ENCODE results near the gene PACC1. TPM values are rescaled to one million over a fixed set of nuclear protein-coding genes. Genes with fewer than 3 reads are reported as not detected.

Gene PACC1
- total and polyA plus RNA-seq, 11 donors: 1.8 to 7.9 (median 3.1) TPM

DNA sequence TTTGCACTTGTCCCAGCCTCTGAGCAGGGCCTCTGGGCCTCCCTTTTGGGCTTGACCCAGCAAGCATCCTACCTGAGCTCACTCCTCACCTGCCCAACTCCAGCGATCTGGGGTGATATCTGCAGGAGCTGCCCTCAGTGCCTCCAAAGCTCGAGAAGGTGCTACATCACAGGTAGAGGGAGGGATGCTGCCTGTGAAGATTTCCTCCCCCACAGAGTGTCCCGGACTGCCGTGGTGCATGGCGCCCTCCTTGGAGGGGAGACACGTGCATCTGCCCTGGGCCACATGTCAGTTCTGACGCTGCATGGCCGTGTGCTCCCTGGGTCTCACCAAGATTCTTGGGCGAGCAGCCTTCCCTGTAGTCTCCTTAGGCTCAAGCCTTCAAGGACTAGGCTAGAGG is 45.7 kb upstream of the PACC1 start:
- H3K4me3 ChIP-seq: no peak overlapping the region
- intact Hi-C loops (cut with DNase I): loop anchor here in 3 of 10 donors (10.0 kb wide), 2 partner anchors 534 to 776 kb away; no protein-coding TSS in a partner anchor
- H3K9me3 ChIP-seq: peaks cover 0 to 7% (median 0%) of the 10 kb centered on the region in 12 donors
- no peak for ATAC-seq
- no peaks in the 10 kb centered on the region for H3K27me3 ChIP-seq
- H3K4me1 ChIP-seq: peaks cover 0 to 14% (median 5%) of the 10 kb centered on the region in 12 donors
- no peak overlapping the region for H3K27ac ChIP-seq
- DNase-seq: peak in 1 of 5 donors; percentile 14
- H3K36me3 ChIP-seq: no peaks in the 10 kb centered on the region
- TF ChIP-seq POLR2A (IDR thresholded peaks at IDR 0.05): no peak
- TF ChIP-seq, protein P1, sequence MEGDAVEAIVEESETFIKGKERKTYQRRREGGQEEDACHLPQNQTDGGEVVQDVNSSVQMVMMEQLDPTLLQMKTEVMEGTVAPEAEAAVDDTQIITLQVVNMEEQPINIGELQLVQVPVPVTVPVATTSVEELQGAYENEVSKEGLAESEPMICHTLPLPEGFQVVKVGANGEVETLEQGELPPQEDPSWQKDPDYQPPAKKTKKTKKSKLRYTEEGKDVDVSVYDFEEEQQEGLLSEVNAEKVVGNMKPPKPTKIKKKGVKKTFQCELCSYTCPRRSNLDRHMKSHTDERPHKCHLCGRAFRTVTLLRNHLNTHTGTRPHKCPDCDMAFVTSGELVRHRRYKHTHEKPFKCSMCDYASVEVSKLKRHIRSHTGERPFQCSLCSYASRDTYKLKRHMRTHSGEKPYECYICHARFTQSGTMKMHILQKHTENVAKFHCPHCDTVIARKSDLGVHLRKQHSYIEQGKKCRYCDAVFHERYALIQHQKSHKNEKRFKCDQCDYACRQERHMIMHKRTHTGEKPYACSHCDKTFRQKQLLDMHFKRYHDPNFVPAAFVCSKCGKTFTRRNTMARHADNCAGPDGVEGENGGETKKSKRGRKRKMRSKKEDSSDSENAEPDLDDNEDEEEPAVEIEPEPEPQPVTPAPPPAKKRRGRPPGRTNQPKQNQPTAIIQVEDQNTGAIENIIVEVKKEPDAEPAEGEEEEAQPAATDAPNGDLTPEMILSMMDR (IDR thresholded peaks at IDR 0.05): no peak
- 86 to 93% (median 91%) methylated on average over 4 to 9 of the region's 9 CpGs for WGBS, 4 donors

DNA sequence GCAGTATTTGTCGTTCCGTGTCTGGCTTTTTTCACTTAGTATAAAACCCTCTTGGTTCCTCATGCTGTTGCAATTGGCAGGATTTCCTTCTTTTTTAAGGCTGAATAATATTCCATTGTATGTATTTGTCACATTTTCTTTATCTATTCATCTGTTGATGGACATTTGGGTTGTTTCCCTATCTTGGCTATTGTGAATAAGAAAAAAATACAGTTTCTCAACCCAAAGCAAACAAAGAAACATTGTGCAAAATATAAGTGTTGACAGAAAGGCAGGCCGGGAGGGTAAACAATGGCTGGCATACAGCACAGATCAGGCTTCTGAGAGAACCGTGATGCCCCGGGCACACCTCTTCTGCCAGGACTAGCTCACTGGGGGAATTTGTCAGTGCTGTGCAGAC is 45.0 kb upstream of the PACC1 start:
- DNase-seq: no peak
- no peaks in the 10 kb centered on the region for H3K27me3 ChIP-seq
- ATAC-seq: no peak
- no peak overlapping the region for H3K27ac ChIP-seq
- no peaks in the 10 kb centered on the region for H3K36me3 ChIP-seq
- H3K4me1 ChIP-seq: peaks cover 0 to 14% (median 5%) of the 10 kb centered on the region in 12 donors
- TF ChIP-seq, protein P1 (IDR thresholded peaks at IDR 0.05): no peak
- no peak for TF ChIP-seq POLR2A (IDR thresholded peaks at IDR 0.05)
- H3K4me3 ChIP-seq: no peak overlapping the region
- 73 to 93% (median 91%) methylated on average over 5 of the region's 5 CpGs for WGBS, 4 donors
- intact Hi-C loops (cut with DNase I): loop anchor here in 9 of 10 donors (5.0 to 10.0 kb wide), 14 partner anchors 92 to 785 kb away; partner anchors contain the start of genes PPP2R5A (in 3 of the 9), DTL (in 2 of the 9), INTS7 (in 2 of the 9) and NEK2 (in 1 of the 9)
- peaks cover 0 to 7% (median 0%) of the 10 kb centered on the region in 12 donors for H3K9me3 ChIP-seq

DNA sequence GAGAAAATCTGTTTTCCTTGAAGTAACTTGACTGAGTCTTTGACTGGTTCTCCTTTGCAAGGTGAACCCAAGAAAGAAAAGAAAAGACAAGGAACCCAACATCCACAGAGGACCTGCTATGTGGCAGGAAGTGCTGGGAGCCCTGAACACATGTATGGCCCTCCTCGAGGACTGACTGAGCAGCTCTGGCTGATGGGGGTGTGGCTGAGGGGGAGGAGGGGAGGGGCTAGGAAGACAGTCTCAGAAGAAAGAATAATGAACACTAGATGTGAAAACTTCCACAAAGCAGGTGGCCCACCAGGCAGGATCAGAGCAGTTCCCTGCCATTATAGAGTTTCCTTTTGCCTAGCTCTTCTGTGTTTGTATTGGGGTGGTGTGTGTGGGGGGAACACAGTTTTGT is 44.1 kb upstream of the PACC1 start:
- no peaks in the 10 kb centered on the region for H3K36me3 ChIP-seq
- WGBS, 4 donors: 22 to 58% (median 33%) methylated on average over 1 of the region's 1 CpG
- TF ChIP-seq, protein P1 (IDR thresholded peaks at IDR 0.05): no peak
- TF ChIP-seq POLR2A (IDR thresholded peaks at IDR 0.05): no peak
- H3K9me3 ChIP-seq: peaks cover 0 to 7% (median 0%) of the 10 kb centered on the region in 12 donors
- intact Hi-C loops (cut with DNase I): loop anchor here in 9 of 10 donors (5.0 to 10.0 kb wide), 13 partner anchors 92 to 784 kb away; partner anchors contain the start of genes PPP2R5A (in 3 of the 9), DTL (in 2 of the 9), INTS7 (in 2 of the 9) and NEK2 (in 1 of the 9)
- DNase-seq: no peak
- H3K27me3 ChIP-seq: no peaks in the 10 kb centered on the region
- H3K4me3 ChIP-seq: no peak overlapping the region
- no peak overlapping the region for H3K27ac ChIP-seq
- ATAC-seq: no peak
- peaks cover 0 to 16% (median 5%) of the 10 kb centered on the region in 12 donors for H3K4me1 ChIP-seq

DNA sequence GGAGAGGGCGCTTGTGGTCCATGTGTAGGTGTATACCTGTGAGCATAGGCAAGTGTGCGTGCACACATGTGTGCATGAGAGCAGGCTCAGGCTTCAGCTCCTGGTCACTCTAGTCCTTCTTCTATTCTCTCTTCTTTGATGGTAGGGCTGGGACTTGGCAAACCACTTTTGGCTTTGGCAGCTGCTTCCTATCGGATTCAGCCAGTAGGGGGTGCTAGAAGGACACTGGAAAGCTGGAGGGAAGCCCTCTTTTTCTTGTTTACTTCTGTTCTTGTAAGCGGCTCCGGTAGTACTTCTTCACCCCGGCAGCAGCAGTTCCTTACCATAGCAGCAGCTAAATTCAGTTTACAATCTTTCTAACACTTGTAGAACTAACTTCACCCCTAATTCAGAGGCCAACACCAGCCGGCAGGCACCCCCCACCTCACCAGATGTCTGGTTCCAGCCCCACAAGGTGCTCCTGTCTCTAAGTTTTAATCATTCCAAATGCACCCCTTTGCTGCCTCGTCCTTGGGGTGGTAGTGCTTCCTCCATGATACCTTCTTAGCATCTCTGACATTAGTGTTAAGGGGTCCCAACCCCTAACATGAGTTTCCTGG is 43.2 kb upstream of the PACC1 start:
- ATAC-seq: no peak
- intact Hi-C loops (cut with DNase I): loop anchor here in 9 of 10 donors (2.0 to 10.0 kb wide), 16 partner anchors 89 to 783 kb away; partner anchors contain the start of genes PPP2R5A (in 3 of the 9), DTL (in 2 of the 9), INTS7 (in 2 of the 9) and NEK2 (in 1 of the 9)
- no peaks in the 10 kb centered on the region for H3K36me3 ChIP-seq
- H3K27me3 ChIP-seq: no peaks in the 10 kb centered on the region
- H3K4me1 ChIP-seq: peaks cover 0 to 26% (median 12%) of the 10 kb centered on the region in 12 donors
- no peak overlapping the region for H3K4me3 ChIP-seq
- no peak for DNase-seq
- WGBS, 4 donors: 53 to 59% (median 57%) methylated on average over 8 of the region's 8 CpGs
- H3K9me3 ChIP-seq: peaks cover 0 to 7% (median 0%) of the 10 kb centered on the region in 12 donors
- no peak overlapping the region for H3K27ac ChIP-seq
- TF ChIP-seq, protein P1 (IDR thresholded peaks at IDR 0.05): peak; percentile 22 to 64 (median 49)
- TF ChIP-seq POLR2A (IDR thresholded peaks at IDR 0.05): no peak
